Measurements from ENCODE around the gene SMYD3.

The SMYD3 gene

GRCh38 chr1:245879091-245879490 lies 628.0 kb downstream of the SMYD3 start:
- DNase-seq = no peak

- no peak for DNase-seq
These were observed 628.5 kb downstream of the SMYD3 start for GRCh38 chr1:245878585-245878984.

GRCh38 chr1:245877976-245878375 lies 629.1 kb downstream of the SMYD3 start:
- no peak for DNase-seq

- no peak for DNase-seq
These were observed 630.5 kb downstream of the SMYD3 start for GRCh38 chr1:245876586-245876985.

GRCh38 chr1:245875581-245876261 lies 631.4 kb downstream of the SMYD3 start:
- no peak for DNase-seq

GRCh38 chr1:245874942-245875580 lies 632.0 kb downstream of the SMYD3 start:
- DNase-seq = no peak

GRCh38 chr1:245873883-245874671 lies 633.0 kb downstream of the SMYD3 start:
- no peak for DNase-seq

GRCh38 chr1:245873068-245873467 lies 634.0 kb downstream of the SMYD3 start:
- no peak for DNase-seq

GRCh38 chr1:245872475-245872874 lies 634.6 kb downstream of the SMYD3 start:
- DNase-seq = no peak

- no peak for DNase-seq
These were observed 635.2 kb downstream of the SMYD3 start for GRCh38 chr1:245871915-245872314.

- no peak for DNase-seq
These were observed 635.9 kb downstream of the SMYD3 start for GRCh38 chr1:245871191-245871590.

GRCh38 chr1:245870698-245871097 lies 636.4 kb downstream of the SMYD3 start:
- DNase-seq = no peak

GRCh38 chr1:245869847-245870246 lies 637.2 kb downstream of the SMYD3 start:
- no peak for DNase-seq

GRCh38 chr1:245867738-245868137 lies 639.3 kb downstream of the SMYD3 start:
- no peak for DNase-seq

GRCh38 chr1:245864872-245865271 lies 642.2 kb downstream of the SMYD3 start:
- no peak for DNase-seq

GRCh38 chr1:245863566-245864184 lies 643.4 kb downstream of the SMYD3 start:
- no peak for DNase-seq

- no peak for DNase-seq
These were observed 644.1 kb downstream of the SMYD3 start for GRCh38 chr1:245862812-245863540.

GRCh38 chr1:245860657-245861544 lies 646.2 kb downstream of the SMYD3 start:
- DNase-seq = no peak

- no peak for DNase-seq
These were observed 647.5 kb downstream of the SMYD3 start for GRCh38 chr1:245859493-245860114.

GRCh38 chr1:245858722-245859492 lies 648.2 kb downstream of the SMYD3 start:
- DNase-seq = no peak
